Mesothelial cell of epicardium (in vitro differentiated cells): ENCODE data around the gene RNASET2. TPM values are rescaled to one million over a fixed set of nuclear protein-coding genes. Genes with fewer than 3 reads are reported as not detected.

Experiments used
- DNase-seq, 2 experiments: peaks; one replicate each; pipeline ENCODE4 v3.0.0; 2021; ENCODE audit warnings: low spot score in 2 of 2; ENCODE audit not compliant: unreplicated experiment in 2 of 2
- H3K27ac Mint-ChIP-seq: 2 replicates; pipeline ENCODE4 v1.8.0; 2021; ENCODE audit warnings: mixed read lengths
- H3K27me3 Mint-ChIP-seq: 2 replicates; pipeline ENCODE4 v1.8.0; 2021; ENCODE audit warnings: low read depth, mixed read lengths
- H3K36me3 Mint-ChIP-seq: 2 replicates; pipeline ENCODE4 v1.8.0; 2021; ENCODE audit warnings: mixed read lengths
- H3K4me1 Mint-ChIP-seq: 2 replicates; pipeline ENCODE4 v1.8.0; 2021; ENCODE audit warnings: mixed read lengths
- H3K4me3 Mint-ChIP-seq: 2 replicates; pipeline ENCODE4 v1.8.0; 2021; ENCODE audit warnings: mild to moderate bottlenecking, moderate library complexity, mixed read lengths
- H3K9me3 Mint-ChIP-seq: 2 replicates; pipeline ENCODE4 v1.8.0; 2021; ENCODE audit warnings: mixed read lengths
- total RNA-seq: library from RNA; stranded (reverse); gene quantifications from 3 replicates; pipeline ENCODE4 v1.2.1, GENCODE V29; 2021
- TF ChIP-seq, protein P1 (sequence below): fragments of 200-600 bp; sonication (generic); IDR thresholded peaks from one replicate; pipeline ENCODE4 v1.5.0; 2021; ENCODE audit warnings: antibody characterized with exemption; ENCODE audit not compliant: unreplicated experiment

RNASET2 gene
- total RNA-seq, 1 donor from 2014 or later: 42.3 TPM

- H3K27ac Mint-ChIP-seq: no peak overlapping the region
- H3K4me1 Mint-ChIP-seq: no peaks in the 10 kb centered on the region
- H3K9me3 Mint-ChIP-seq: no peaks in the 10 kb centered on the region
- H3K27me3 Mint-ChIP-seq: no peaks in the 10 kb centered on the region
- TF ChIP-seq, protein P1, sequence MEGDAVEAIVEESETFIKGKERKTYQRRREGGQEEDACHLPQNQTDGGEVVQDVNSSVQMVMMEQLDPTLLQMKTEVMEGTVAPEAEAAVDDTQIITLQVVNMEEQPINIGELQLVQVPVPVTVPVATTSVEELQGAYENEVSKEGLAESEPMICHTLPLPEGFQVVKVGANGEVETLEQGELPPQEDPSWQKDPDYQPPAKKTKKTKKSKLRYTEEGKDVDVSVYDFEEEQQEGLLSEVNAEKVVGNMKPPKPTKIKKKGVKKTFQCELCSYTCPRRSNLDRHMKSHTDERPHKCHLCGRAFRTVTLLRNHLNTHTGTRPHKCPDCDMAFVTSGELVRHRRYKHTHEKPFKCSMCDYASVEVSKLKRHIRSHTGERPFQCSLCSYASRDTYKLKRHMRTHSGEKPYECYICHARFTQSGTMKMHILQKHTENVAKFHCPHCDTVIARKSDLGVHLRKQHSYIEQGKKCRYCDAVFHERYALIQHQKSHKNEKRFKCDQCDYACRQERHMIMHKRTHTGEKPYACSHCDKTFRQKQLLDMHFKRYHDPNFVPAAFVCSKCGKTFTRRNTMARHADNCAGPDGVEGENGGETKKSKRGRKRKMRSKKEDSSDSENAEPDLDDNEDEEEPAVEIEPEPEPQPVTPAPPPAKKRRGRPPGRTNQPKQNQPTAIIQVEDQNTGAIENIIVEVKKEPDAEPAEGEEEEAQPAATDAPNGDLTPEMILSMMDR: no peak
- peaks cover 4% of the 10 kb centered on the region for H3K36me3 Mint-ChIP-seq
- DNase-seq: no peak
- no peak overlapping the region for H3K4me3 Mint-ChIP-seq
Measured at GRCh38 chr6:166910601-166911000, 45.7 kb downstream of the RNASET2 start.

GRCh38 chr6:166908811-166909210 is 47.5 kb downstream of the RNASET2 start:
- DNase-seq: no peak
- H3K4me3 Mint-ChIP-seq: no peak overlapping the region
- TF ChIP-seq, protein P1: no peak
- no peaks in the 10 kb centered on the region for H3K9me3 Mint-ChIP-seq
- peaks cover 3% of the 10 kb centered on the region for H3K27me3 Mint-ChIP-seq
- H3K4me1 Mint-ChIP-seq: no peaks in the 10 kb centered on the region
- H3K36me3 Mint-ChIP-seq: peaks cover 4% of the 10 kb centered on the region
- no peak overlapping the region for H3K27ac Mint-ChIP-seq

DNA sequence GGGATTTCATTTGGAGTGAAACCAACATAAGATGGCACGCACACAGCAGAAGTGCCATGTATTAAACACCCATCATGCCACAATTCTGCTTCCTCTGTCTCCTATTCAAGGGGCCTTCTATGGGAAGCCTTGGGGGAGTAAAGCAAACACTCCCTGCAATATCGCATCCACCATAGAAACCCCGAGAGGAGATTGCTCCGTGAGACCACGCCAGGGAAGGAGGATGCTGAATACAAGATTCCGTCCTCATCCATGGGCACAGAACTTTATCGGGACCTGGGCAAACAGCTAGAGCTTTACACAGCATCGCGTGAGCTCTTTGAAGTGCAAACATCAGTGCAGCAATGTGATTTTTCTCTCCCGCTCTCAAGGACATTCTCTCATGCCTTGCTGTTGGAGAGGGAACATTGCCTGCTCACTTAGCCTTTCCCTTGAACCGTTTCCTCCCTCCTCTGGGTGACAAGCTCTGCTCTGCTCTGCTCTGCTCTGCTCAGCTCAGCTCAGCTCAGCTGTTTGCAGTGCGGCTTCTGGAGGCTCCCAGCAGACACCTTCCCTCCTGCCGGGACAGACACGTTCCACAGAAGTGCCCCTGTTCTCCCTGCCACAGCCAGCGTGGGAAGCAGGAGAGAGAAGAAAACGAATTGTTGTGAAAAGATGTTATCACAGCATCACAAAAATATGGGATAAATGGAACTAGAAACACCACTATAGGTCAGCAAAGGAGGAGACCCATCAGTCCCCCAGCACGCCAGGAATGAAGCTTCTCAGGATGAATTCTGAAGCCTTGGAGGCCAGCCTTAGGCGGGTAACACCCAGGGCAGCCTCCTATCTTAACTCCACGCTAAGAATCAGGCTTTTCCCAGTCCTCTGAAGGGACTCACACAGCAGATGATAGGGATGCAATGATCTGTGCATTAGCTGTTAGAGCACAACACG is 48.2 kb downstream of the RNASET2 start:
- H3K36me3 Mint-ChIP-seq: peaks cover 4% of the 10 kb centered on the region

GRCh38 chr6:166907373-166907841 is 48.9 kb downstream of the RNASET2 start:
- Mint-ChIP-seq H3K27ac (no peak overlapping the region), H3K4me3 (no peak overlapping the region), H3K4me1 (no peaks in the 10 kb centered on the region), H3K9me3 (no peaks in the 10 kb centered on the region), H3K27me3 (peaks cover 5% of the 10 kb centered on the region), H3K36me3 (peaks cover 4% of the 10 kb centered on the region)
- TF ChIP-seq, protein P1: no peak
- DNase-seq: no peak

More for the DNA sequence above, 48.2 kb downstream of the RNASET2 start:
- H3K4me1 Mint-ChIP-seq: no peaks in the 10 kb centered on the region
- TF ChIP-seq, protein P1: no peak
- H3K27me3 Mint-ChIP-seq: peaks cover 3% of the 10 kb centered on the region
- no peaks in the 10 kb centered on the region for H3K9me3 Mint-ChIP-seq
- no peak overlapping the region for H3K27ac Mint-ChIP-seq
- no peak overlapping the region for H3K4me3 Mint-ChIP-seq
- DNase-seq: no peak

DNA sequence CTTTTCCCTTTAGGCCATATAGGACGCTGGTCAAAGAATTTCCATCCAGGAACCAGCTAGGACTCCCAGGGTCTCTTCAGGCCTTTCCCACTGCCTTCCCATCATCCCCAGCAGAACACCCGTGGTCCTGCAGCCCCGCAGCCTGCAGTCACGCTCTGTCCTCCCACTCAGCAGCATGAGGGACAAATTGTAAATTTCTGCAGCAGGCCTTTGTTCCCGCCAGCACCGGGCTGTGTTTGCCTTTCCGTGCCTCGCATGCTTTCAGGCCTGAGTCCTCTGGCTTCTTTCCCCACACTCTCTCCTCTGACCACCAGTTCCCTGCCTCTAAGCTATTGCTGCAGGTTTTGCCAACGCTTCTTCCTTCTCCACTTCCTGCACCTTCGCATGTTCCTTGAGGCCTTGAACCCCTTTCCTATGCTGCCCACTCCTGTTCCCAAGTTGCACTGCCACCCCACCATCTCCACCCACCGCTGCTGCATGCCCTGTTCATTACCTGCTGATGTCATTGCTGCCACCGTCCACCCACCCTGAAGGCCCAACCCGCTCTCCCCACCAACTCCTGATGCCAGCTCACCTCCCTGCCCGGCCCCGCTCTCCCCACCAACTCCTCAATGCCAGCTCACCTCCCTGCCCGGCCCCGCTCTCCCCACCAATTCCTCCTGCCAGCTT is 49.8 kb downstream of the RNASET2 start:
- Mint-ChIP-seq H3K9me3 (no peaks in the 10 kb centered on the region), H3K4me3 (no peak overlapping the region), H3K4me1 (no peaks in the 10 kb centered on the region), H3K27ac (no peak overlapping the region), H3K27me3 (peaks cover 8% of the 10 kb centered on the region), H3K36me3 (peaks cover 4% of the 10 kb centered on the region)
- DNase-seq: no peak
- TF ChIP-seq, protein P1: no peak
